ENCODE data around the gene PRRX1.
A peak's percentile ranks its signal among the peaks of the same experiment; 100 is the strongest.

Gene PRRX1

DNA sequence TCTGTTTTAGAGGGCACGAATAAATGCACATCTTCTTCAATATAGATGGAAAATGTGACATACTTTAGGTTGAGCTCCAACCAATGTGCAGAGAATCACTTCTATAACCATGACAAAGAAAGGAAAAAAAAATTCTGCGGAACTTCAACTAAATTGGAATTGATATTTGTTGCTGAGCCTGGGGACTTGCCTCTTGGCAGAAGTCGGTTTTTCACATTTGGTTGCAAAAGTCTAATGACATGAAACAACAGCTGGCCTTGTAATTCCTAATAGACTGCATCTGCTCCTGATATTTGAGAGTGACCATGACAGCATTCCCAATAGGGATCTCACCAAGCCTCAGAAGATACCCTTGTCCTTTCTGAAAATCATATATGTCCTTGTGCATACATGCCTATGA lies 112.8 kb downstream of the PRRX1 start:
- no peak for TF ChIP-seq ZNF565 (CRISPR knock-in tag; conservative IDR thresholded peaks at IDR 0.05; ENCODE audit: low read depth)
- TF ChIP-seq TOX (CRISPR knock-in tag; IDR thresholded peaks at IDR 0.05; ENCODE audit: borderline replicate concordance): 0 out of 2 replicates have a peak, but pooled peaks have one; percentile 8
- TF ChIP-seq GLIS3 (CRISPR knock-in tag; IDR thresholded peaks at IDR 0.05): no peak
- TF ChIP-seq, protein P1, sequence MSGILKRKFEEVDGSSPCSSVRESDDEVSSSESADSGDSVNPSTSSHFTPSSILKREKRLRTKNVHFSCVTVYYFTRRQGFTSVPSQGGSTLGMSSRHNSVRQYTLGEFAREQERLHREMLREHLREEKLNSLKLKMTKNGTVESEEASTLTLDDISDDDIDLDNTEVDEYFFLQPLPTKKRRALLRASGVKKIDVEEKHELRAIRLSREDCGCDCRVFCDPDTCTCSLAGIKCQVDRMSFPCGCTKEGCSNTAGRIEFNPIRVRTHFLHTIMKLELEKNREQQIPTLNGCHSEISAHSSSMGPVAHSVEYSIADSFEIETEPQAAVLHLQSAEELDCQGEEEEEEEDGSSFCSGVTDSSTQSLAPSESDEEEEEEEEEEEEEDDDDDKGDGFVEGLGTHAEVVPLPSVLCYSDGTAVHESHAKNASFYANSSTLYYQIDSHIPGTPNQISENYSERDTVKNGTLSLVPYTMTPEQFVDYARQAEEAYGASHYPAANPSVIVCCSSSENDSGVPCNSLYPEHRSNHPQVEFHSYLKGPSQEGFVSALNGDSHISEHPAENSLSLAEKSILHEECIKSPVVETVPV (CRISPR knock-in tag; IDR thresholded peaks at IDR 0.05): no peak
- no peak for TF ChIP-seq ESRRG (CRISPR knock-in tag; IDR thresholded peaks at IDR 0.05)
- TF ChIP-seq BACH2 (CRISPR knock-in tag; IDR thresholded peaks at IDR 0.05; ENCODE audit: borderline replicate concordance): no peak
- TF ChIP-seq RARB (CRISPR knock-in tag; IDR thresholded peaks at IDR 0.05): no peak
- no peak for TF ChIP-seq ISL1 (CRISPR knock-in tag; IDR thresholded peaks at IDR 0.05)
- peak; percentile 83 for ATAC-seq
